ENCODE results near the gene SSH2.
"Not testable (repeated sequence)": the region's sequence is repeated elsewhere in the genome, so short reads cannot be mapped to it uniquely, and the experiment has no call there.

SSH2 gene

DNA sequence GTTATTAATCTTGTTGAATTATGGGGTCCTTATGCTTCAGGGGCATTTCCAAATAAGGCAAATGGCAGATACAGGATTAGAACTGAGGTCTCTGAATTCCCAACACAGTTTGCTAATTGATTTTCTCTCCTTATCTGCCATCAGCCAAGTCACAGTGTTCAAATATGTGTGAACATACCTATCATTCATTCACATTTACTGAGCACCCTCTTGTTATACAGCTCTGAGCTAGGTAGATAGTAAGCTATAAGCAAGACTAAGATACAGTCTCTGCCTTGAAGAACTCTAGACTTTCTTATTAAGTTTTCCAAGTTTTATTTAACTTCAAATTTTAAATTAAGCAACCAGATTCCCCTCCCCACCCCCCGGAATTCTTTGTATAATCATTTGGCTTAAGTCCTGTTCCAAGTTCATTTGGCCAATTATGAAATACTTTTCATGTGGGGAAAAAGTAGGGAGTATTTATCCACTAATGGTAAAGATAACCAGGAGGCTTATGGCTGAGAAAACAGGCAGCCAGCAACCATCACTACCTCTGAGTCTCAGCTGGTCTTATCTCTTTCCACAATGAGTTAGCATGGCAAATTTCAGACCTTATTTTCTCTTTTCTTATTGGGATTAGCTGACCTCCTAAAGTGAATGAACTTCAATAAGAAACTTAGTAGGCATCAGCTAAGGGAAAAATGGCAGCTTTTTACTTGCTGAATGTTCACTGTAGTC lies 275.9 kb downstream of the SSH2 start:
- DNase-seq, result no peak

DNA sequence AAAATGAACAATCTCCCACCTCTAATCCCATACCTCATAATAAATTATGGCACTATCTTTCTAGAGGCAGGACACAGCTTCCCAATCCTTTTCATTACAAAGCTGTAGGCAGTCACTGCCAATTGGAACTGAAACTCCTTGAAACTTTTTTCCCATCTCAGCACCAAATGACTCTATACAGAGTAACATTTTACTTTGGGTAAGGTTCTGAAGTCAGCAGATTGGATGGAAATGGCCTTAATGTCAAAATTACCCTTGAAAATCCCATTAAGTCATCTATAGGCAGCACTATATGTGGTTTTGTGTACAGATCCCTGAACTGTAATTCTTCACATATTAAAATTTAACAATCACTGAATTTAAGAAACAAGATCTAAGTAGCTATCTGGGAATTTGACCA lies 277.1 kb downstream of the SSH2 start:
- DNase-seq, result no peak

DNA sequence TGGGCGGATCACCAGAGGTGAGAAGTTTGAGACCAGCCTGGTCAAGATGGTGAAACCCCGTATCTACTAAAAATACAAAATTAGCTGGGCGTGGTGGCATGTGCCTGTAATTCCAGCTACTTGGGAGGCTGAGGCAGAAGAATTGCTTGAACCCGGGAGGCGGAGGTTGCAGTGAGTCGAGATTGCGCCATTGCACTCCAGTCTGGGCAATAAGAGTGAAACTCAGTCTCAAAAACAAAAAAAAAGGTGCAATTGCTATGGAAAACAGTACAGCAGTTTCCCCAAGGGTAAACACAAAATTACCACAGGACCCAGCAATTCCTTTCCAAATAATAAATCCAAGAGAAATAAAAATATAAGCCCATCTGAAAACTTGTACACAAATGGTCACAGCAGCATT lies 278.1 kb downstream of the SSH2 start:
- not testable (repeated sequence) for DNase-seq

DNA sequence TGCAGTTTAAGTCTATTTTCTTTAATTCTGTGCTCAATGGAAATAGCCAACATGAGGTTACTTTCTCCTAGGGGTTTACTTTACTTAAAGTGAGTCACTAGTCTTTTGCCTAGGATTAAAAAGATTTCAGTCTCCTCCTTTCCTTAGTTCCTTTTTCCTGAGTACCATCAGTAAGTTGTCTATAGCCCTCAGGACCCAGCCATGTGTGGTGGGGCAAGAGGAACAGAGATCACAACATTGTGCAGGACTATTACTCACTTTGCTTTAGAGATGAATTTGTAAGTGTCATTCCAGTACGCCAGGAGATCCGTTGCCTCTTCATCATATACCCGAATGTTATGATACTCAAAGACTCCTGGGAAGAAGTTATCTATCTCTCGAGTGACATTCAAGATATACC lies 279.6 kb downstream of the SSH2 start:
- no peak for DNase-seq

DNA sequence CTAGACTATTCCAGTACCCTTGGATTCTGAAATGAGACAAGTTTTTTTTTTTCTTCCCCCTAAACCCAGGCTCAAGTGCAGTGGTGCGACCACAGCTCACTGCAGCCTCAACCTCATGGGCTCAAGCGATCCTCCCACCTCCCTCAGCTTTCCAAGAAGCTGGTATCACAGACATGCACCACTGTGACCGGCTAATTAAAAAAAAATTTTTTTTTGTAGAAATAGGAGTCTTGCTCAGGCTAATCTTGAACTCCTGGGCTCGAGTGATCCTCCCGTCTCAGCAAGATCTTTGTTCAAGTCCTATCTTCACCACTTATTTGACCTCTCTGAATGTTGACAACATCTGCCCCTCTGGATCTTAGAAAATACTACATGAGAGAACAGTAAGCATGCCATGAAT lies 280.7 kb downstream of the SSH2 start:
- DNase-seq, result no peak

DNA sequence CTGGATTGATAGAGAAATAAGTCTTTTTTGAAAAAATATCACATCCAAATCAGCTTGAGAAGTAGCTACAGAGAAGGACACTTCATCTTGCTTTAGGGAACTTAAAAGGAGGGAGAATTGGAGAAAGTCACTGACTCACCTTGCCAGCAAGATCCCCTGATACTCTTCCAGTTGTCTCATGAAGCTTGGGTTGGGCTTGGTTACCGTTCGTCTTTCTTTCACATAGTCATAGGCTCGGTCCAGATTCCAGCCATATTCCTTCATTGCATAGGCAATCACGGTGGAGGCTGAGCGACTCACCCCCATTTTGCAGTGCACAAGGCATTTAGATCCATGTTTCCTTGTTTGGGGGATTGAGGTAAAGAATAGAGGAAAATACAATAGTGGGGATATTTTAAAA lies 282.0 kb downstream of the SSH2 start:
- no peak for DNase-seq

DNA sequence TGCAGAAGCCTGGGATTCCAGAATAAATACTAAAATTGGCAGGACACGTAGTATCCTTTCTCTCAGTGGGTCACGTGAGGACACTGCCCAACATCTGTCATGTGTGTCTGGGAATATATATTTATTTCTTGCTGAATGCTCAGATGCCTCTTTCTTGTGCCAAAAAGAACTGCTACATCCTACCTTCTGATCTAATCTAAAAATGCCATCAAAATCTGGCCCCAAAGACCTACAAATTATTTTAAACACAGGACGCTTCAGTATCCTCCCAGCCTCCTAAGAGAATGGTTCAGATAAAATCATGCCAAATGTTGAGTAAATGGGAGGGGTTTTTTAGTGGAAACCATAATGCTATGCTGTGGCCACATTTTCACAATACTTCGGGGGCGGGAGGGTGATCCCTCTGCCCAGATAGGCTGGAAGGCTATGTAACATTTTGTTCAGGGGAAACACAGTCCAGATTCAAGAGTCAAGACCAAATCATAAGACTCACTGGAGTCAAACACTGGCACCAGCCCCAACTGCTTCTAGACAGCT lies 284.4 kb downstream of the SSH2 start:
- DNase-seq, result no peak

DNA sequence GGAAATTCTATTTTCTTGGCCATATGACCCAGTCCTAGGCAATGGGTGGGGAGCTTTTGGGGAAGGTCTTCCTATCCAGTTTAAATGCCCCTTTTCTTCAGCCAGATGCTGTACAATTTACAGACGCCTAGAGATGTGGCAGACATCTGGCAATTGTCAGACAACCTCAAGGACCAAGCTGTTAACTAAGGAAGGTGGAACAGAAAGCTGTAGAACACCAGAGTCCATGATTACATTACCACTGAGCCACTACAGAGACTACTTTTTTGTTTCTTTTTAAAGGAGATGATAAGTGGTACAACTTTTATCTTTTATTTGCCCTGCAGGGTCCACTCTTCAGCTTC lies 286.2 kb downstream of the SSH2 start:
- no peak for DNase-seq

DNA sequence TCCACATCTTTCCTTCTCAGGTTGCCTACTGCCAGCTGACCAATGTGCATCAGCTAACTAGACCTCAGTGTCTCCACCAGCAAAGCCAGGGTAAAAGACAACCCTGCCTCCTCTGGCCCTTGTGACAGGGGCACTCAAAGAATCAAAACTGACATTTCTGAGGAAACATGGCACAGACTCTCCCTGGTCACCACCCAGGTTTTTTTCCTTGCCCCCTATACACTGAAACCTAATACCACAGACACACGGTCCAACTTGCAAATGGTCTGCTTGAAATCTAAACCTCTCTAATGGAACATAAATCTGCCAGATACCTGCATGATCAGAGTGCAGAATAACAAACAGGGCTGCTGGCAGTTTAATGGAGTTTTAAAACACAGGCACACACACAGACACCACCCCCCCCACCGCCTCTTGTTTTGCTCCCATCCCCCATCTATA lies 287.8 kb downstream of the SSH2 start:
- DNase-seq, result peak; percentile 30

DNA sequence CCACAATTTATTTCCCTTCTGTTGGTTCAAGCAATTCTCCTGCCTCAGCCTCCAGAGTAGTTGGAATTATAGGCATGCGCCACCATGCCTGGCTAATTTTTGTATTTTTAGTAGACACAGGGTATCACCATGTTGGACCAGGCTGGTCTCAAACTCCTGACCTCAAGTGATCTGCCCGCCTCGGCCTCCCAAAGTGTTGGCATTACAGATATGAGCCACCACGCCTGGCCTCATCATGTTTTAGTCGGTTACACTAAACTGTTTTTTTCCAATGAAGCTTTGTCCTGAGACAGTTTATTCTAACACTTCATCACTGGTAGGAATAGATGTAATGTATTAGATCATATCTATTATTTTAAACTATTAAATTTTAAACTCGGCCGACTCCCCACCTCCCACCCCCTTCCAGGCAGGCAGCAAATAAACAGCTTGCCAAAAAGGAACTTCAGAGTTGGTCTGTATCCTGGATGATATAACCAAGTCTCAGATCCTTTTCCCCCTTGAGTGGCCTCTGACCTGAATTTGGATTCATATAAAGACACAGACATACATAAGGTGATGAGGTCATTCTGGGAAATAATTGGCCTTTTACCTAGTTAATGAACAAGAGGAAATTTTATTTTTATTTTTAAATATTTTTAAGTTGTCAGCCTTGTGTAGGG lies 288.9 kb downstream of the SSH2 start:
- no peak for DNase-seq

DNA sequence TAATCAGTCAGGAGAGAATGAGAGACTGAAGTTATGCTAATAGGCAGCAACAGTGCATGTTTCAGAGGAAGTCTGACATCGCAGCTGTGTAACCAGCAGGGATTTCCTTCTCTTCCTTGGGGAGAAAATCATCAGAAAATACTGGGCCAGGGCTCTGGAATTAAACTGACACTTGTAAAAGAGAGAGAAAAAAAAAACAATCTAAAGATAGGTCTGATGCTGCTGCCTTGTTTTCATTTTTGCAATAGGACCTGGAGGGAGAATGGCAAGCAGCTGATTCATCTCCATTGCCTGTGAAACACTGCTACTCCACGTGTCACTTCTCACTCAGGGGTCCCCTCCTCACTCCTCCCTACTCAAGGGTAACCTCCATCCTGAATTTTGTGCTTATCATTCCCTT lies 289.6 kb downstream of the SSH2 start:
- DNase-seq, result no peak

DNA sequence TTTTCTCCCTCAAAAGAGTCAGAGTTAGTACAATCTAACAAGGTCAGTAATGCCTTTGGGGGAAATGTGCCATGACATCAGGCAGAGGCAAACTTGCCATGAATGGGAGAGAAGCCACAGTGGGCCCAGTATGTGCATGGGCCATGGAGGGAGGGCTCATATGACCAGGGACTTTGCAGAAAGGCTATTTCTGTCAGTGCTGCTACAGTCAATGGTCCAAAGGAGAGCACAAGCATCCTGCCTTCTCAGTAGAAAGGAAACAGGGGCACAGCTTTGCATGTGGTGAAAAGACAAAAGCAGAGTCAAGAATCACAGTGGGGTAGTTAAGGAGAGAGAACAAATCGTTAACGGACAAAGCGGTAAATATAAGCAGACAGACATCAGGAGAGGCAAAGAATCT lies 296.1 kb downstream of the SSH2 start:
- DNase-seq, result no peak

DNA sequence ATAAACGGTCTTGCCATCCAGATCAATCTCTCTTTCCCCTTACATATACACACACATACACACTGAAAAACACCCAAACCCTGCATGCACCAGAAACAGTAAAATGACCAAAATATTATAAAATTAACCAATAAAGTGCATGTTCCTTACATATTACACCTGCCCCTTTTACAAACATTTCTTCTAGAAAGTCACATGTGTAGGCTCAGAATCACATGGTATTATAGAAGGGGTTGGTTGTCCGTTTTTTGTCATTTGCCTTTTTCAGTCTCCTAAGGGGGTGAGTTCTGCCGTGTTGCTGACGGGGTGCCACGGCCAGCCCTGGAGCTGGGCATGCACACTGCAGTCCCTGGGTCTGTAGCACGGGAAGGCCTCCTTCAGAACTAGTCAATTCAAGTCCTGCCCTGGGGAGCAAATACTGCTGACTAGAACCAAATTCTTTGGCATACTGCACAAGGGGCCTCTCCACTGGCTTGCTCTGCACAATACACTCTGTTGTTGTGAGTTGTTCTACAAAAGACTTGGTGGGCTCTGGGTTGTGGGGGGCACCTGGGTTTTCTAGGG lies 299.3 kb downstream of the SSH2 start:
- no peak for DNase-seq

DNA sequence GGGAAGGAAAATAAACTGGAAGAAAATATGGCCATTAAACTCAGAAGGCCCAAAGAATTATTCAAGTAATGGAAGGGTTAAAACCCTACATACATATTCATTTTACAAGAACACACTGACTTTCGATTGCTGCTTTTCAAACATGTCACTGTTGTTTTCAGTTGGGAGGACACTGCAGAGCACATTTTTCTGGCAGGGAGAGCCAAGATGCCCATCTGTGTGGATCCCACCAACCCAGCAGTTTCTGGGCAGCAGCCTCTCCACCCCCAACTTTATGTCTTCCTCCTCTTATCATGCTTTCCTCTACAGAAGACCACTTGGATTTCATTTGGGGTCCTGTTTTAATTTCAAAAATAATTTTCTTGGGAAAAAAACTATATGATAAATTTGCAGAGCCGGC lies 300.2 kb downstream of the SSH2 start:
- no peak for DNase-seq

DNA sequence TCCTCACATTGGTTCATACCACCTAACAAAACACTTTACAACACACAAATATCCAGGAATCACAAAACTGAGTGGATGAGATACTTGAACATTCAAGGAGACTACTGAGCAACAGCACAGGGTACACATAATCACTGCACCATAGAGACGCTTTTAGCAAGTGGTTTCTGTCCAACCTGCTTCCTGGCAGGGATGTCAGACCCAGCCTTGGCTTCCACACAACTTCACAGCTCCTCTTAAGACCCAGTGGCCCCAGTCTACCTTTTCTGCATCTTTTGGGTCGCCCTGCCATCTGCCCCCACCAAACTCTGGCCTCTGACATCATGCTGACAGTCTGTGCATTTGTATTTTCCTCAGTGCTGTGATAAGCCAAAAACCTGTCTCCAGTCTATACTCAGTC lies 301.4 kb downstream of the SSH2 start:
- DNase-seq, result peak; percentile 67

DNA sequence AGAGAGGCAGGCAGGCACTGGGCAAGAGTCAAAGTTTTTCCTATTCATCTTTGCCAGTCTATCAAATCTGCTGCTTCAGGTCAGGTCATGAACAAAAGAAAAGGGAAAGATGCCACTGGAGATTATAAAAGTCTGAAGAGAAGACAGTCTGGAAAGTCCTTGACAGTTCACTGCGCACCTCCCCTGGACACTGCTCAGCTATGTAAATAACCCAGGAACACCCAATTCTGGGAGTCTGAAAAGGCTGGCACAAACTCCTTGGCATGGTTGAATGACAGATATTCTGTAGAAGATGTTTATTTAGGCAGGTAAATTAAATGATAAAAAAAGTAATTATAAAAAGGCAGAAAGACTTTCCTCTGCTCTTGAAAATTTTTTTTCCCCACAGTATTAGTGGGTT lies 302.1 kb downstream of the SSH2 start:
- no peak for DNase-seq

DNA sequence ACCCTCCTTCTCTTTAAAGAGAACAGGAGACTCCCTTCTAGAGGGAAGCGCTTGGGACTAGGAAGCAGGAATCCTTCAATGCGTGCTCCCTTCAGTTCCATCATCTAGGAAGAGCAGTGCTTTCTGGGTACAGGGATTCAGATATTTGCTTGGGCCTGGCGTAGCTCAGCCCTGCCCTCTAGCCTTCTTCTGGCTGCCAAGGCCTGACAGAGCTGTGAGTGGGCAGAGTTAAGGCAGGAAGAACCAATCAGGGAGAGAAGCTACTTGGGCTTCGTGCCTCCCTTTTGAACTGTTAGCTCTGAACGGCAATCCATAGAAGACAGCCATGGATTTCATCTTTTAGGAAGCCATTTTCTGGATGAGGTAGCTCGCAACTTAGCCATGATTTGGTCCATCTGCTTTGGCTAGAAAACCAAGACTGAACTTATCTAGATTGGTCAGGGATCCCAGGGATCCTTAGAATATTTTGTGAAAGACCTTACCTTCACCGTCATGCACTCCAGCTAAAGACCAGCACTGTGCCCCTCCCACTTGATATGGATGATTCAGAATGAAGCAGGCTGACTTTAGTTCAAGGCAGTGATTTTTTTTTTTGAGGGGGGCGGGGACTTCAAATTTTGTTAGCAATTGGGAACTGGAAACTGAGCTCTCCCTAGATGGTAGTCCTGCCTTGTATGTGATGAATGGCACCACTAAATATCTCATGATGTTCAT lies 304.8 kb downstream of the SSH2 start:
- DNase-seq, result no peak

DNA sequence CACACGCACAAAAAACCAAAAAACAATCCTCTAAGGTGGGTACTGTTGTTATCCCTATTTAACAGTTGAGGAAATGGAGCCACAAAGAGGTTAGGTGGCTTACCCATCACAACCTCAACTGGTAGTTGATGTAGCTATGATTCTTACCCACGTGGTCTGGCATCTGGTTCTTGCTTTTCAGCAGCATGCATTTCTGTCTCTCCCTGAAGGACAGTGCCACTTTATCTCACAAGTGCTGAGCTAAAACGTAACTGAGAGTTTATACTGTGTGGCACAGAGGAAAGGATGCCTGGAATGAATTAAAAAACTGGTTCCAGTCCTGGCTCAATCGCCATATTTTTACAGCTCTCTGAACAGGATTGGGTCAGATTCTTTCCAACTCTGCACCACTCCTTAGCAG lies 305.4 kb downstream of the SSH2 start:
- DNase-seq, result no peak

DNA sequence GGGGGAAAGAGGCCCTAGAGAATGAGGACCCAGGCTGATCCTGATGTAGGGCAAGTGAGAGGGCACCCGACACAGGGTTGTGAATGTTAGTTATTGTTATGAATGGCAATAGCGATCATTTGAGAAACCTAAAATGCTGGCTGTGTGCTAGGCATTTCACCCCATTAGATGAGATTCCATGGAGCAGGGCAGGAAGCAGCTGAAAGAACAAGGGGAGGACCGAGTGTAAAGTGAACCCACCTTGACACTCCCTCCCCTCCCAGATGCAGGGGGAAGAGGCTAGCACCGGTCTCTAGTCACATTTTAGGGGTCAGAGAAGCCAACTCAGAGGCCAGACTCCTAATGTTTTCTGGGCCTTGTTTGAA lies 306.8 kb downstream of the SSH2 start:
- DNase-seq, result no peak

DNA sequence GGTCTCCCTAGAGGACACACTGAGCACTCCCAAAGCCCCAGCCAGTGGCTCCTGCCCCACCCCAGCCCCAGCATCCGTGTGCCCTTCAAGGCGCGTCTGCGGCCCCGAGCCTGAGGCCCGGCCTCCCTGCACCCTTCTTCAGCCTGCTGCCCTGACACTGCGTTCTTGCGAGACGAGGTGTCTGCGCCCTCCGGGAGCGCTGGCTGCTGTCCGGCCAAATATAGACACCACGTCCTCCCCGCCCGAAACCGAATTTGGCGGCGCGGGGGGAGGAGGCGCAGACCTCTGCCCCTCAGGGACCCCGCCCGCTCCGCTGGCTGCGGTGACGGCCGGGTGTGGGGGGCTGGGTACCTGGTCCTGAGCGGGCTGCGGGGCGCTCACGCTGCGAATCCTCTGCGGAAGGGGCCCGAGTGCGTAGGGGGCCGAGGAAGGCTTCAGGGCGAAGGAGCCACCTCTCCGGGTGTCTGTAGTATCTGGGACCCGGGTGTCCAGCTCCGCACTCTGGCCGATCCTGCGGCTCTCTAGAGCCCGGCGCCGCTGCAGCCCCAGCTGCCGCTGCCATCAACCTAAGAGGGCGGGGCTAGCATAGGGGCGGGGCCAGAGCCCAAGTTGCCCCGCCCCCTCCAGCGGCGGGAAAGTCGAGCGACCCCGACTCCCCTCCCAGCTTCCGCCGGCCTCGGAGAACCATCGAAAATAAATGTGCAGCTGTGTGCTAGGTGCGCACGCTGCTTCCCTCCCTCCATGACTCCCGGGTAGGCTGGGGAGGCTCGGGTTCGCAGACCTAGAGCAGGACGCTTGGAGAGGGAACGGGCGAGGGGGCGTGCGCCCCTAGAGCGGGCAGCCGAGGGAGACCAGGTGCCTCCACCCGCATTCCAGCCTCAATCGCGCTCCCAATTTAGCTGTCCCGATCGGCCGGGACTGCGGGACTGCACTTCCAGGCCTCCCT lies 307.4 kb downstream of the SSH2 start, which contains the start of gene CORO6:
Gene CORO6, minus strand, starts transcription at position 576 of the 946 bp plus-strand sequence. CDS start 1,491 bp downstream, outside the sequence.
- no peak for DNase-seq

DNA sequence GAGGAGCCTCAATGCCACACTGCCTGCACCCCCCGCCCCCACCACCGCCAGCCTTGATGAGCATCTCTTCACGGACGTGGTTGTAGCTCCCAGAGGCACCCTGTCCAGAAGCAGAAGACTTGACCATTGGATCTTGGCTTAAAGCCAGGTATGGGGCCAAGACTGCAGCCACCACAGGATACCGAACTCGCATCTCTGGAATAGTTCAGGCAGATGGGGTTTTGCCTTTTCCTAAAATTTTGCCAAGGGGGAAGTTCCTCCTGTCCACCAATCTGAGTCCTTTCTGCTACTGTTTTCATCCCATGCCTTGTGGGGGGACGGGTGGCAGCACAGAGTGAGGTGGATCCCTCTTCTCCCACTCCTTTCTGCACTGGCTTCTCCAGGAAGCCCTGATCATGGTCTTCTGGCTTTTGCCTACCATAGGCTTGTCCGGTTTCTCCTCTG lies 308.3 kb downstream of the SSH2 start:
- no peak for DNase-seq

DNA sequence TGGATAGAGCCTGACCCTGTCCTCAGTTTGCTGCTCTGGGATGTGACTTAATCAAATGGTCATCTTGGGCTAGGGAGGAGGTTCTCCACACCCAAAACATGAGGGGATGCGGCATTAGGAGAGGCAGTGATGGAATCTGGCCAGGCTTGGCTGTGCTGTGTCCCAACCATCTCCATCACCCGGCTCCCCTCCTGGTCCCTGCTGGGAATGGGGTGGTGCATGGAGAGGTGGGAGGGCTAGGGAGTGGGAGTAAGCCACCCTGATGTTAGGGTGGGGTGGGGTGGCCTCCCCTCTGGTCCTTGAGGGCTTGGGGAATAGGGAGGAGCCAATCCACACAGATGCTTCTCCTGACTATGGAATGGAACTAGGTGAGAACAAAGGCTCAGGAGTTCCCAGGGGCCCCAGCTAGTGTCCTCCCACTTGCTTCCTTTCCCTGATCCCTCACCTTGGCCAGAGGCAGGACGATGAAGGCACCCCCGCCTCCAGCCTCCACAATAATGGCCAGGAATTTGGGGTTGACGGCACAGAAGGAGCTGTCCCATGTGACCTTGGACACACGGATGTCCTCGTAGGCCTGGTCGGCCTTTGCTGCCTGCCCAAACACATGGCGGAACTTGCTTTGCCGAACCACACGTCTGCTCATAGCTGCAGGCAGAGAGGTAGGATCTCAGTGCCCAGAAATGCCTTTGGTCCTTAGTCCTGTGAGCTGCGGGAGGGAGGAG lies 309.1 kb downstream of the SSH2 start:
- no peak for DNase-seq

Data from DMS79 (cell line).